Measurements from ENCODE around the gene PEX13. TPM values are rescaled to one million over a fixed set of nuclear protein-coding genes. Genes with fewer than 3 reads are reported as not detected.

PEX13 gene
- total RNA-seq, 1 experiment from 2014 or later, result 20.7 TPM

DNA sequence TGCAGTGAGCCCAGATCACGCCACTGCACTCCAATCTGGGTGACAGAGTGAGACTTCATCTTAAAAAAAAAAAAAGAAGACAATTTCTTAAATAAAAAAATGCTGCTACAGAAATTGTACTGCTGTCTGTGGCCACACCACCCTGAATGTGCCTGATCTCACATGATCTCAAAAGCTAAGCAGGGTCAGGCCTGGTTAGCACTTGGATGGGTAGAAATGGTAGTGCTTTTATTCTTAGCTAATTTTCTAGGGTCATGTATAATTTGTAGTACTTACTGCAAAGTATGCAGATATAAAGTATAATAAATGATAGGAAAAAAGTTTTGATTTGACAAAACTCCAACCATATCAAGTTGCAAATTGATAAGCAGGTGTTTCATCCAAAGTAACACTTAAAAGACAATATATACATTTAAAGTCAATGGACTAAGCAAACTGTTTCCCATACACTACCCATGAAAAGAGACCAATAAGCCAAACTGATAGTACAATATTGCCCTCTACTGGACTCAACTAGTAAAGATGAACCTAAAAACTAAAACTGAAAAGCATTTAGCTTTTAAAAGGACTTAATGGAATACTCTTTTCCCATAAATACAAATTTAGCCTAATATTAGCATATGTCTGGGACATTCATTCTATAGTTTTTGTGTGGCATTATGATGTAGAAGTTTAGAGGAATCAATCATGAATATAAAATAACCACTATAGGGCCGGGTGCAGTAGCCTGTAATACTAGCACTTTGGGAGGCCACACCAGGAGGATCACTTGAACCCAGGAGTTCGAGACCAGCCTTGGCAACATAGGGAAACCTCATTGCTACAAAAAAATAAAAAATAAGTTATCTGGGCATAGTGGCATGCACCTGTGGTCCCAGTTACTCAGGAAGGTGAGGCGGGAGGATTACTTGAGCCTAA is 18.6 kb upstream of the PEX13 start:
- CTCF ChIA-PET, result interaction anchor here (0.6 to 2.1 kb wide), 10 partner anchors 11 to 438 kb away, joined by 3 to 9 read pairs (median 4); no protein-coding TSS in a partner anchor
- Histone ChIP-seq H3K27ac (ENCODE audit: low read depth, low read length, poor library complexity, severe bottlenecking) (no peak overlapping the region), H3K27me3 (replicated peaks; ENCODE audit: insufficient read depth, low read depth, low read length, poor library complexity) (no peaks in the 10 kb centered on the region), H3K4me1 (ENCODE audit: insufficient read depth, low read length, poor library complexity, severe bottlenecking) (no peaks in the 10 kb centered on the region), H3K36me3 (ENCODE audit: insufficient read depth, low read length, poor library complexity, severe bottlenecking) (no peaks in the 10 kb centered on the region), H3K9me3 (ENCODE audit: low read depth, low read length, poor library complexity, severe bottlenecking) (no peaks in the 10 kb centered on the region), H3K4me3 (ENCODE audit: low read depth, low read length, poor library complexity, severe bottlenecking) (no peak overlapping the region)
- POLR2A ChIA-PET (ENCODE audit: low non-redundant PET), result interaction anchor here (0.6 kb wide), 1 partner anchor 35 kb away, joined by 3 read pairs; no protein-coding TSS in a partner anchor
- TF ChIP-seq EZH2 (IDR thresholded peaks at IDR 0.05; ENCODE audit: borderline replicate concordance, low read depth, low read length, poor library complexity, severe bottlenecking), result no peak
- TF ChIP-seq, protein P1, sequence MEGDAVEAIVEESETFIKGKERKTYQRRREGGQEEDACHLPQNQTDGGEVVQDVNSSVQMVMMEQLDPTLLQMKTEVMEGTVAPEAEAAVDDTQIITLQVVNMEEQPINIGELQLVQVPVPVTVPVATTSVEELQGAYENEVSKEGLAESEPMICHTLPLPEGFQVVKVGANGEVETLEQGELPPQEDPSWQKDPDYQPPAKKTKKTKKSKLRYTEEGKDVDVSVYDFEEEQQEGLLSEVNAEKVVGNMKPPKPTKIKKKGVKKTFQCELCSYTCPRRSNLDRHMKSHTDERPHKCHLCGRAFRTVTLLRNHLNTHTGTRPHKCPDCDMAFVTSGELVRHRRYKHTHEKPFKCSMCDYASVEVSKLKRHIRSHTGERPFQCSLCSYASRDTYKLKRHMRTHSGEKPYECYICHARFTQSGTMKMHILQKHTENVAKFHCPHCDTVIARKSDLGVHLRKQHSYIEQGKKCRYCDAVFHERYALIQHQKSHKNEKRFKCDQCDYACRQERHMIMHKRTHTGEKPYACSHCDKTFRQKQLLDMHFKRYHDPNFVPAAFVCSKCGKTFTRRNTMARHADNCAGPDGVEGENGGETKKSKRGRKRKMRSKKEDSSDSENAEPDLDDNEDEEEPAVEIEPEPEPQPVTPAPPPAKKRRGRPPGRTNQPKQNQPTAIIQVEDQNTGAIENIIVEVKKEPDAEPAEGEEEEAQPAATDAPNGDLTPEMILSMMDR (conservative IDR thresholded peaks at IDR 0.05; ENCODE audit: low read depth, low read length), result peak; percentile 73
- BruUV-seq (replicated peaks), result no TSS peak
- peak; percentile 69 for DNase-seq (ENCODE audit: low spot score)
- intact Hi-C loops (cut with micrococcal nuclease; ENCODE audit: unreplicated experiment), result loop anchor here (1.0 to 5.0 kb wide), 3 partner anchors 204 to 437 kb away; no protein-coding TSS in a partner anchor

DNA sequence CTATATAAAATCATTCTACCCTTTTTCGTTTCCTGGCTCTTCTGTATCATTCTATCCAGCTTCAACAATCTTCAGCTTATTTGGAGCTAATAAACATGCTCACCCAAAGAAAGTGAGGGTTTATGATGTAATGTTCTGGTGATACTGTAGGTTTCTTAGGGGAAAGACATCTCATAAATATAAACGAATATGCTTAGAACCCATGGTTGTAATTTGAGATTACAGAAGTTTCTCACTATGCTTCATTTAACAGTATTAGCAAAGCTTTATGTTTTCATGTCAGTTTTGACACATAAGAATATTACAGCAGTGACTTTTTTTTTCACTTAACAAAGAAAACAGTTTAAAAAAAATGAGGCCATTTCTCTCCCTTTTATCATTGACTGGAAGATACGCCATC is 11.8 kb upstream of the PEX13 start:
- Histone ChIP-seq H3K36me3 (ENCODE audit: insufficient read depth, low read length, poor library complexity, severe bottlenecking) (no peaks in the 10 kb centered on the region), H3K27ac (ENCODE audit: low read depth, low read length, poor library complexity, severe bottlenecking) (no peak overlapping the region), H3K27me3 (replicated peaks; ENCODE audit: insufficient read depth, low read depth, low read length, poor library complexity) (no peaks in the 10 kb centered on the region), H3K4me3 (ENCODE audit: low read depth, low read length, poor library complexity, severe bottlenecking) (no peak overlapping the region), H3K9me3 (ENCODE audit: low read depth, low read length, poor library complexity, severe bottlenecking) (no peaks in the 10 kb centered on the region), H3K4me1 (ENCODE audit: insufficient read depth, low read length, poor library complexity, severe bottlenecking) (no peaks in the 10 kb centered on the region)
- no peak for TF ChIP-seq EZH2 (IDR thresholded peaks at IDR 0.05; ENCODE audit: borderline replicate concordance, low read depth, low read length, poor library complexity, severe bottlenecking)
- TF ChIP-seq, protein P1 (conservative IDR thresholded peaks at IDR 0.05; ENCODE audit: low read depth, low read length), result no peak
- ChIA-PET POLR2A (ENCODE audit: low non-redundant PET) (interaction anchor here (0.6 kb wide), 1 partner anchor 269 kb away, joined by 4 read pairs; no protein-coding TSS in a partner anchor), CTCF (no interaction called here)
- intact Hi-C loops (cut with micrococcal nuclease; ENCODE audit: unreplicated experiment), result no loop called here
- BruUV-seq (replicated peaks), result no TSS peak
- no peak for DNase-seq (ENCODE audit: low spot score)

DNA sequence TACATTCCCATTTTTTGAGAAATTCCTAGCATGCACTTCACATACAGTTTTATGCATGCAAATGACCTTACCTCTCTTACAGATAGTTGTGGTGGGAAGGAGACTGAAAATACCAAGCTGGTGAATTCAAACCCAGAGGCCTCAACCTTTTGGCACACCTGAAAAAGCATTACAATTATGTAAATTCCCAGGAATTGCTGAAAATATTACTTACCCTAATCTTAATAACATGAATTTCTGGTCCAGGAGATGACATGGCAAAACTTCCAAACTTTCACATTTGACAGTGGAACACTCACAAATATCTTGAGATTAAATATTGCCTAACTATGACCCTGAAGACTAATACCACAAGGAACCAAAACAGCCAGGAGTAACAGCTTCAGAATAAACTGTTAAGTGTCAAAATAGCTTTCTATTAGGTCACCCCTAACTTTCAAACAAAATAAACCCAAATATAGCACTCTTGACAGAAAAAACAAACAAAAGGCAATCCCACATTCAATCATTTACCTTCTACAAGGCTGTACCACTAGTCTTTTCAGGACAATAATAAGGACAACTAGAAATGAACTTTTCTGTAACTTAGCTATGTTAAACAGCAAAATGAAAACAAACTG is 10.9 kb upstream of the PEX13 start:
- H3K27ac ChIP-seq (ENCODE audit: low read depth, low read length, poor library complexity, severe bottlenecking), result no peak overlapping the region
- no peak for DNase-seq (ENCODE audit: low spot score)
- no peaks in the 10 kb centered on the region for H3K9me3 ChIP-seq (ENCODE audit: low read depth, low read length, poor library complexity, severe bottlenecking)
- BruUV-seq (replicated peaks), result no TSS peak
- TF ChIP-seq, protein P1 (conservative IDR thresholded peaks at IDR 0.05; ENCODE audit: low read depth, low read length), result no peak
- TF ChIP-seq EZH2 (IDR thresholded peaks at IDR 0.05; ENCODE audit: borderline replicate concordance, low read depth, low read length, poor library complexity, severe bottlenecking), result no peak
- H3K4me1 ChIP-seq (ENCODE audit: insufficient read depth, low read length, poor library complexity, severe bottlenecking), result no peaks in the 10 kb centered on the region
- CTCF ChIA-PET, result no interaction called here
- POLR2A ChIA-PET (ENCODE audit: low non-redundant PET), result no interaction called here
- no peaks in the 10 kb centered on the region for H3K36me3 ChIP-seq (ENCODE audit: insufficient read depth, low read length, poor library complexity, severe bottlenecking)
- H3K4me3 ChIP-seq (ENCODE audit: low read depth, low read length, poor library complexity, severe bottlenecking), result no peak overlapping the region
- intact Hi-C loops (cut with micrococcal nuclease; ENCODE audit: unreplicated experiment), result no loop called here
- H3K27me3 ChIP-seq (replicated peaks; ENCODE audit: insufficient read depth, low read depth, low read length, poor library complexity), result no peaks in the 10 kb centered on the region
